GM18867 (cell line): ENCODE measurements around the gene TMPRSS6.

Source experiments
- ATAC-seq: cut with Tn5 transposase; IDR thresholded peaks from one replicate; pipeline ENCODE4 v1.9.1; 2021; ENCODE audit warnings: mild to moderate bottlenecking, moderate library complexity; ENCODE audit not compliant: unreplicated experiment

The TMPRSS6 gene

DNA sequence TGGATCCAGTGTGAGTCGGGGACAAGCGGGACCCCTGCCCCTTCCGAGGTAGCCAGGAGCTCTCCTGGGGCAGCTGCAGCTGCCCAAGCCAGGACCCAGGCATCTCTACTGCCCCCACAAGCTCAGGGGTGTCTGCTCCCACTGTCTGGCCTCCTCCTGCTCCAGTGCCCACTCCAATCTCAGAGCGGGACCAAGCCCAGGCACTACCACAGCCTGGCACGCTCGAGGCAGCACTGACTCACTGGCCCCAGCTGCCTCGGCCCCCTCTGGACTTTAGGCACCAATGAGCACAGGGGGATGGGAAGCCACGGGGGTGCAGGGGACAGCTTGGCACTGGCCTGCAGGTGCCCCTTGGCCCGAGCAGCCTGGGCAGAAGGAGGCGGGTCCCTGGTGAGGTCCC is 32.0 kb upstream of the TMPRSS6 start:
- ATAC-seq: no peak

DNA sequence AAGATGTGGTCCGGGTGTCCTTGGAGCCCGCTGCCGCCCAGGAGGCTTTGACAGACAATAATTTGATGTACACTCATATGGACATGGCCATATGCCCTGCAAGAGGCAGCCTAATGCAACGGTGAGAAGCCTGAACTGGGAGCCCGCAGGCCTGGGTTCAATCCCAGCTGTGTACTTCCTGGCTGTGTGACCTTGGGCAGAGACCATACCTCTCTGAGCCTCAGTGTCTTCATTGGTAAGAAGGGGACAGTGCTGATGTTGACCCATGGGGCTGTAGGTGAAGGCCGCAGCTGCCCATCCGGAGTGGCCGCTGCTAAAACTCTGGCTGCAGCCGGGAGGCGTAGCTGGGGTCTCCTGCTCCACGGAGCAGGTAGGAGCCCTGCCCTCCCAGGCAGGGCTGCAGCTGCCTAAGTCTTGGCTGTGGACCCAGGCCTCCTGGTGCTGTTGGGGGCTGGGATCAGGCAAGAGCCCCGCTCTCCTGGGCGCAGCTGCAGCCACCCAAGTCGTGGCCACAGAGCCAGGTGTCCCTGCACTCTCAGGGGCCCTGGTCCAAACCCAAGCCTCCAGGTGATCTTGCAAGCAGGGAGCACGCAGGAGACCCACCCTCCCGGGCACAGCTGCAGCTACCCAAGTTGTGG is 31.3 kb upstream of the TMPRSS6 start:
- no peak for ATAC-seq

DNA sequence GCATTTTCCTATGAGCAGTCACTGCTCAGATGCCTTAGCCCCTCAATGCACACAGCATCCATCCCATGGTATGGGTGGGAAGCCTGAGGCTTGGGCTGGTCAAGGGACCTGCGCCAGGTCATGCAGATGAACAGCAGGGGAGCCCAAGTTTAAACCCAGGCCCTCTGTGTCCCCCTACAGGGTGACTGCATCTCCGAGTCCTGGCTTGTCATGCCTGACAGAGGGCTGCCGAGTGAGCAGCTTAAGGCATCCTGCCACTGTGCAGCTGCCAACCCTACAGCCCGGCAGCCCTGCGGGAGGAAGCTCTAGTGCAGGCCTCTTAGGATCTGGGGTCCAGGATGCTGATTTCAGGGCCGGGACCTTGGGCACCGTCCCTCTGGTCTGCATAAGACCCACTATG is 30.2 kb upstream of the TMPRSS6 start:
- no peak for ATAC-seq

DNA sequence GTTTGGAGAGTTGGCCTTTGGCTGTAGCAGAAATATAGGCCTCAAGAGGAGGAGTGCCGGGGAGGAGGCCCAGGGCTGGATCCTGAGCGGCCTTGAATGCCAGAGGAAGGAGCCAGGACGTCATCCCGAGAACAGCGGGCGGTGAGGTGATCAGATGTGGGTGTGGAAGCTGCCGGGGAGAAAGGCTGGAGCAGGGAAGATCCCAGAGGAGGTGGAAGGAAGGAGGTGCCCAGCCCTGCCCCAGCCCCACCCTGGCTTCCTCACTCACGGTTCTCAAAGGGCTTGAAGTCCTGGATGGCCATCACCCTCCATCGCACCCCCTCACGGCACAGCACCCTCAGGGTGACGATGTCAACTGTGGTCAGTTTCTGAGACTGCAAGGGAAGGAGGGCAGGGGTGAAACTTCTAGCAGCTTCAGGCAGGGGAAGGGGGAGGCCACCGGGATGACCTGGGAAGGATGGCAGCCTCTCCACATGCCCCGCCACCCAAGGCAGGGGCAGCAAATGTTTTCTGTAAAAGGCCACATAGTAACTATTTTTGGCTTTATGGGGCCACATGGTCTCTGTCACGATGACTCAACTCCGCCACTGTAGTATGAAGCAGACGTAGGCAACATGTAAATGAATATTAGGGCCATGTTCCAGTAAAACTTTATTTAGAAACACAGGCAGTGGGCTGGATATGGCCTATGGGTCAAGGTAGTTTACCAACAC is 29.5 kb upstream of the TMPRSS6 start:
- ATAC-seq: no peak

DNA sequence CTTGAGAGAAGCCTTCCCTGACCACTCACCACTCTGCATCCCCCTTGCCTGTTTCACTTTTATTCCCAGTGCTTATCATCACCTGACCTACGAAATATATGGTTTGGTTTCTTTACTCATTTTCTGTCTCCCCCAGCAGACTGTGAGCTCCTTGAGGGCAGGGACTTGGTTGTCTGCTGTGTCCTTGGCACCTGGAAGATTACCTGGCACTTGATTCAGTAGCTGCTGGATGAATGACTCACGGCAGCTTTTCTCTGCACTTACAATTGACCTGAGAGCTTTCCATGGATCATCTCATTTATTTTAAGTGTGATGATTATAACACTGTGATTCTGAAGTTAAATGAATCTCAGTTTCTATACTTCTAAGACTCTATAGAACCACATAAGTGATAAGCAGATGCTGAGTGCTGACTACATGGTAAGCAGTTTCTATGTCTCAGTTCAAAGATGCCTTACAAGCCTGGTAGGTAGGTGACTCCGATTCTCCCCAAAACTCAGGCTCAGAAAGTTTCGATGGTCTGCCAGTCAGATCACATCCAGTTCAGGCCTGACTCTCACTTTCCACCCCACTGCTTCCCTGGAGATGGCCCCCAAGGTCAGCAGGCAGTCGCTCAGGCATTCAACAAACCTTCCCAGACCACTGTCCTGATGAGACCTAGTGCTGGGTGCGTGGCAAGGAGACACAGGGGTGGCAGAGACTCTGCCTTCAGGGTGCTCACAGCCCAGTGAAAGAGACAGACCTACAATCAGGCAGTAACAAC is 28.6 kb upstream of the TMPRSS6 start:
- no peak for ATAC-seq

DNA sequence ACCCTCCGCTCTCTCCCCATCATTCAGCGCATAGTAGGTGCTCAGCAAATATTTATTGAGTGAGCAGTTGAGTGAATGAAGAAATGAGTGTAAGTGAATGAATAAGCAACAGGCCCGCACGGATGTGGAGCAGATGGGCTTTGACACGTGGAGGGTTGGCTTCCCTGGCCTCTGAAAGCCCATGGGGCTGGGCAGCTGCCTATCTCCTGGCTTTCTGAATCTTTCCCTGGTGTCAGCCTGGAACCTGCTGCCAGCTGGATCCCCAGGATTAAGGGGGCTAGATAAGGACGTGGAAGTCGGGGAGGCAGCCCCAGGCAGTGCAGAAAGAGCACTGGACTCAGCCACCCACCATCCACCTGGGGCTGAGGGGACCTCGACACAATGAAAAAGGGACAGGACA is 27.6 kb upstream of the TMPRSS6 start:
- ATAC-seq: no peak

DNA sequence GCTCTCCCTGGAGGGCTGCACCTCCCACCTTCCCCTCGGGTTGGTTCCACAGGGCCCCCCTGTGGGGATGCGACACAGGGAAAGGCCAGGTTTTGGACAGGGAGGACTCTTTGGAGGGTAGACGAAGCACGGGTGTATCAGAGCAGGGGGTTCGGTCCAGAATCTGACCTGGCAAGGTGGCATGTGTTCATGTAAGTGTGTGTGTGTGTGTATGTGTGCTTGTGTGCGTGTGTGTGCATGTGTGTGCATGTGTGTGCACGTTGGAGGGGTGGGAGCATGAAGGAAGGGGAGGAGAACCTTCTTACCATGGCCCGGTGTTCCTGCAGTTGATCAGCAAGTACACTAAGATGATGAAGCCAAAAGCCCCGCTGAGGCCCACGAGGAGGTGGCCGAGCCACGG is 25.5 kb upstream of the TMPRSS6 start:
- ATAC-seq: no peak

DNA sequence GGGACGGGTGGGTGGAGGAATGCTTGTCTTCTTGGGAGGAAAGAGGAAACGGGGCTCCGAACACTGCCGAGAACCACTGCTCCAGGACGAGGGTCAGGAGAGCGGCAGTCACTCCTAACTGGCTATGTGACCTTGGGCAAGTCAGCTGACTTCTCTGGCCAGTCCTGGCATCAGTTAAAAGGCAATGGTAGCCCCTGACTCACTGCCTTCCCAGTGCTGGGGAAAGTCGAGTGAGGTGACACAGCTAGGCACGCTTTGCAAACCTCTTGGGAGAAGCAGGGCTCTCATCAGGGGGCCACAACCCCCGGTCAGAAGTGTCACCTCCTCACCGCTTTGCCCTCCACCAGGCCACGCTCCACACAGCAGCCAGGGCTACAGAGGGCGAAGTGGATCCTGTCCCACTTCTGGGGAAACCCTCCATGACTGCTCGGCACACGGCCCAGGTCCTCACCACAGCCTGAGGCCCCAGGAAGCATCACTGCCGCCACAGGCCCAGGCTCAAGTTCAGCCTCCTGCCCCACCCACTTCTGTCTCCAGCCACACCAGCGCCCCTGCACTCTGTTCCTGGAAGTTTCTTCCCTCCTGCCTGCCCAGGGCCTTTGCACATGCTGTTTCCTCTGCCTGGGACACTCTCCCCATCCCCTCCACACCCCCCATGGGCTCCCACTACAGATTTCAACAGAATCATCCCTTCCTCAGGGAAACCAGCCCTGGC is 23.9 kb upstream of the TMPRSS6 start:
- no peak for ATAC-seq

DNA sequence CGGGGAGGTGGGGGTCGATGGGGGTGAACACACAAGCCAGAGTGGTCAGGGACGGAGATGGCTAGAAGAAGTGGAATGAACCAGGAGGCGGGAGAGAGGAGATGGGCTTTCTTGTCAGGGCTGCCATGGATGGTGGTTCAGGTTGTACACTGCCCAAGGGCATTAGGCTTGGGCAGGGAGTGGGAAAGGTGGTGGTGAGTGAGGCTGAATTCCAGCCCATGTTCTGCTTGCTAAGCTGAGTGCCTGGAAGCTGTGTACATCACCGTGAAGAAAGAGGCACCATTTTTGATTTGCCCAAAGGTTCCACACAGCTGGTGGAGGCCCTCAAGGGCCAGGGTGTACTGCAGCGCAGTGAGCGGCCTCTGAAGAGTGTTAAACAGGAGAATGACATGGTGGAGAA is 23.3 kb upstream of the TMPRSS6 start:
- ATAC-seq: no peak

DNA sequence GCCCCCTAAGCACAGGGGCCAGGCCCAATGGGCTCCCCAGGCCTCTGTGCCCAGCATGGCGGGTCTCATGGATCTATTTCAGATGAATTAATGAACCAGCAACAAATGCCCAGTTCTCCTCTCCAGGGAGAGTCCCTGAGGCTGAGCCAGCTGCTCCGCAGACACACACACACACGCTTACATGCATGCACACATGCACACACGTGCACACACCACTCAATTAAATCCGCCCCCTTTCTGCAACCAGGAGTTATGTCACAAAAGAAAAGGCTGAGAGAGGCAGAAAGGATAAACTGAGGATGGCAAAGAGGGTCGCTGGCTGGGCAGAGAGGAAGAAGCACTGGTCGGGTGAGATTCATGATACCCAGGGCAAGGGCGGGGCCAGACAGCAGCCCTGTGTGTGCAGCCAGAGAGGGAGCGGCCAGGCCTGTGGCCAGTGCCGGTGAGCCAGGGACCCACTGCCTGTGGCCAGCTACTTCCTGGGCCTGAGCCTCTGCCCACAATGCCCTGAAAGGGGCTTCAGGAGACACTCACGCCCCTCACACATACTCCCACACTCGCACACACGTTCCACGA is 20.4 kb upstream of the TMPRSS6 start:
- no peak for ATAC-seq

DNA sequence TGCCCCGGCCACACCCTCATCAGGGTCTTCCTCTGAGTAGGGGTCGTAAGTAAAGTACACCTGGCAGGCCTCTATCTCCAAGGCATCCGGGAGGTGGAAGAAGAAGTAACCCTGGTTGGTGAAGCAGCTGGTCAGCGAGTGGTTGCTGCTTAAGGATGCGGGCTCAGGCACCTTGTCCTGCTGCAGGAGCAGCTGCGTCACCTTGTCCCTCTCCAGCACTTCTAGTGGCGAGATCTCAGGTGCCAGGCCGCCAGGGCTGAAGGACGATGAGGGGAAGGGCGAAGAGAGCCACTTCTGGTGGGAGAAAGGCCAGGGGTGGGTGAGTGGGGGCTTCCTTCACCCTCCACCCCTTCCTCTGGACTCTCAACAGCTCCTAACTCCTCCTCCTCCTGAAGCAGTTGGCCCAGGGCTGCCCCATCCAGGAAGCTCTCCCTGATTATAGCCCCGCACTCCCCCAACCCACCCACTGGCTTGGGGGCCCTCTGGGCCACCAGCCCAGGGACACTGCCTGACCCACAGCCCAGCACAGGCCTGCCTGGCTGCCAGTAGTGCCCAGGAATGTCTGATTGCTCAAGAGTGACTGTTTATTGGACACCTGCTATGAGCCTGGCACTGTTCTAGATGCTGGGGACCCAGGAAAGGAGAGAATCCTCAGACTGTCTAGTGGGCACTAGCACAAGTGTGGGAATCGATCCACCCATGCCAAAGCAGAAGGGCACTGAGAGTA is 19.2 kb upstream of the TMPRSS6 start:
- ATAC-seq: no peak

DNA sequence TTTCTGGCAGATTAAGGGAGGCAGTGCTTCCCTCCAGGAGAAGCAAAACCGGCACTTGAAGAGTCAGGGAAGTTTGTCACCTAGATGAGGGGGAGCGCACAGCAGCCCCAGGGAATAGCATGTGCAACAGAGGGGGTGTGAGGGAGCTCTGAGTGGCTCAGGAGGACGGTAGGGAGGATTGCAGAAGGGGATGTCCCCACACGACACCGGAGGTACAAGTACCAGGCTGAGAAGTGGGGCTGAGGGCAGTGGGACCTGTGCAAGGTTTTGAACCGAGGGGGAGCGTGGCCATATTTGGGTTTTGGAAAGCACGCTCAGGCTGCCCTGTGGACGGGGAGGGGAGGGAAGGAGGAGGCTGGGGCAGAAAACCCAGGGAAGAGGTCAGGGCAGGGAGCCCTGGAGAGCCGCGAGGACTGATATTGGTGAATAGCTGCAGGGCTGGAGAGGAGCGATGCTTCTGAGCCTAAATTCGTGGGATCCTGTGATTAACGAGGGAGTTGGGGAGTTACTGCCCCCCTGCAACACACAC is 17.9 kb upstream of the TMPRSS6 start:
- ATAC-seq: no peak

DNA sequence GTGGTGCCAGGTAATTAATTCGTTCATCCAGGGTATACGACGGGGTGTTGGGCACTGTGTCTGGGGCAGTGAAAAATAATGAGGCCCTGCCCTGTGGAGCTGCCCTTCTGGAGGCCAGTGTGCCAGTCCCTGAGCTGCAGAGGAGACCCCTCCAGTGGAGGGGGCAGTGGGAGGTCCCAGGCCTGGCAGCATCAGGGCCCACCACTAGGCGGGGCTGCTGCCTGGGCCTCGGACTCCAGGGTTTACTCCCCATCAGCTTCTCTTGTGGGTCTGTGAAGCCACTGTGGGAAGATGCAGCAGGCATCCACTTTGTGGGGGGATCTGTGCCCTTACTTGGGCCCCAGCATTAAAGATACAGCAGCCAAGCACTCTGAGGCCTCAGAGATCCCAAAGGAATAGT is 17.4 kb upstream of the TMPRSS6 start:
- no peak for ATAC-seq

DNA sequence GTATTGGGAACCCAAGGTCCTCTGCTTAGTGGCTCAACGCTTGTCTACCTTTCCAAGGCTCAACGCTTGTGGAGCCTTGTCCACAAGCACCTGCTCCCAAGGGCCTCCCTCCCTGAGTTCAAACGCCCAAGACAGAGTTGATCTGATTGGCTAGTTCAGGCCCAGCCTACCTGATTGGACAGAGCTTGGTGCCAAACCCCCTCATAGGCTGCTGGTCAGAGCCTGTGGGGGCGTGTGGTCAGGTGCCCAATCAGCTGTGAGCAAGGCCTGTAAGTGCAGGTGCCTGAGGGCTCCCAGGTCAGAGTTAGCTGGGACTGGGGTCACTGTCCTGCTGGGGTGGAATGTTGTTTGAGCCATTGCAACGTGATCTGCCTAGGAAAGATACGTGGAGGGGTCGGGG is 16.9 kb upstream of the TMPRSS6 start:
- ATAC-seq: no peak

DNA sequence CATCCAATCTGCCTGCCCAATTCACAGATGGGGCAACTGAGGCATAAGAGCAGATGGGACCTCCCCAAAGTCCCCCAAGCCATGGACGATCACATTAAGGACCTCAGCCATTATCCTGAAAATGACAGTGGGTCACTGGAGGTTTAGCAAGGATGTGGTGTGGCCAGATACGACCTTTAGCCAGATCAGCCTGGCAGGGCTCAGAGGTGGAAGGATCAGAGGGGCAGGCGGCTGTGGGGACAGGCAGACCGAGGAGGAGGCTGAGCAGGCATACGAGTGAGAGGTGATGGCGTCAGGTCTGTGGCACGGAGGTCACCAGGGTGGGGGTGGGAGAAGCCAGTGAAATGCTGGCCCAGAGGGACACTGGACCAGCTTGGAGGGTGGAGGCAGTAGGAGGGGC is 14.1 kb upstream of the TMPRSS6 start:
- no peak for ATAC-seq

DNA sequence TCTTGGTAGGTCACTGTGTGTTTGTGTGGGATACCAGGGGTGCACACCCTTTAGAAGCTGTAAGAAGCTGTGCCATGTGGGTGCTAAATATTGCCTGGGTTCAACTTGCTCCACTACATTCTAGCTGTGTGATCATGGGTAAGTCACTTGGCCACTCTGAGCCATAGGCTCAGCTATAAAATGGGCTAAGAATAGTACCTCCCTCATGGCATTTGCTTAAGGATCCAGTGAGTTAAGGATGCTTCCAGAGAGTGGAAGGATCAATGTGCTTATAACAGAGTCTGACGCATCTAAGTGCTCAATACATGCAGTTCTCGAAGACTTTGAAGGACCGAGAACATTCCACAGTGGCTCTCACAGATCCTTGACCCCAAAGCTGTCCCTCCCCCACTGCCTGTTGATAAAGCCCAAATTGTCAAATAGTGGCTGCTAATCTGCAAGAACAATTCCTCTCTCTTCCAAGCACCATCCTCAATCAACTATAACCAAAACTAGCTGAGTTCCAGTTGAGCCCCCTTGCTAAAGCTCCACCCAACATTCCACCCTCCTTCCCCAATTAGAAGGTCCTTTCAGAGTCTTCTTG is 13.2 kb upstream of the TMPRSS6 start:
- no peak for ATAC-seq

DNA sequence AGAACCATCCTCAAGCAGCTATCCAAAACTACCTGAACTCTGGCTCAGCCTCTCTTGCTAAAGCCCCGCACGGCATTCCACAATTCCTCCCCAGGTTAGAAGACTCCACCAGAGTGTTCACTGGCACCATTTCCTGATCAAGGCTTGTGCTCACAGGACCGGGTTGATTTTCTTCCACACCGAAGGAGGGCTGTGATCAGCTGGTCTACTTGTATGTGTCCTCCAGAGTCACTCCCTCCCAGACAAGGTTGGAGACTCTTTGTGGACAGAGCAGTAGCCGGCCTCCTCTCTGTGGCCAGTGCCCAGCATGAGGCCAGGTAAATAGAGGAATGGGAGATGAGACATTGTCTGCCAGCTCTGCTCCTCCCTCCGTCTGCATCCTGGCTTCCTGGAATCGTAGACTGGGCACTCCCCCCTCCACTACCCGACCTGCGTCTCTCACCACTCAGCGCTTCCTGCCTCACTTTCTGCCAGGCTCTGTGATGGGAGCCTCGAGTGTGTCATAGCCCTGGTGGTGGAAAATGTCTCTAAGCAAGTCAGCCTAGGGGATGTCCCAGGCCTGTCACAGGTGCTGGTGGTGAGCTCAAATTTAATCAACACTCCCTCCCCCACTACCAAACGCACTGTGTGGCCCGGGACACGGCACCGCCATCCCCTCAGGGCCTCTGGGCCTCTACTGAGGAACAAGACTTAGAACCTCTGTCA is 12.5 kb upstream of the TMPRSS6 start:
- peak; percentile 79 for ATAC-seq

DNA sequence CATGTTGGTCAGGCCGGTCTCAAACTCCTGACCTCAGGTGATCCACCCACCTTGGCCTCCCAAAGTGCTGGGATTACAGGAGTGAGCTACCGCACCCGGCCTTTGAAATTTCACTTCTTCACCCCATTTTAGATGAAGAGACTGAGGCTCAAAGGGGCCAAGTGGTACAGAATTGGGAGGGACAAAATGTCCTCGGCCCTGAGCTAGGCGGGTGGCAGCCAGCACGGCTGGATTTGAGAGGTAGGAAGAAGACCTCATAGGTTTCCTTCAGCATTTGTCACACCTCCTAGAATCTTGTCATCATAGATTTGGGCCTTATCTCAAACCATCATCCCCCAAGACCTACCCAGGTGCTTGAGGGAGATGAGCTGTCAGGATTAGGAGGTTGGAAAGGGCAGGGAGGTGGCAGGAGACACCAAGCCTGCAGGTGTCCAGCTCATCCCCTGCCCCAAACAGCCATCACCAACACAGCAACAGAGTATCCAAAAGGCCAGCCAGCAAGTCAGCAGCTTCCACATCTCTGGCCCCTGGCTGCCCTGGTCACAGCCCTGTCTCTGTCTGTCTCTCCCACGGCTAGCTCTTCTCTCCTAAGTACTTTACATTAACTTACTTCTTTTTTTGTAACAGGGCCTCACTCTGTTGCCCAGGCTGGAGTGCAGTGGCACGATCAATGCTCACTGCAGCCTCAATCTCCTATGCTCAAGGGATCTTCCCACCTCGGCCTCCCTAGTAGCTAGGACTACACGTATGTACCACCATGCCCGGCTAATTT is 11.2 kb upstream of the TMPRSS6 start:
- no peak for ATAC-seq

DNA sequence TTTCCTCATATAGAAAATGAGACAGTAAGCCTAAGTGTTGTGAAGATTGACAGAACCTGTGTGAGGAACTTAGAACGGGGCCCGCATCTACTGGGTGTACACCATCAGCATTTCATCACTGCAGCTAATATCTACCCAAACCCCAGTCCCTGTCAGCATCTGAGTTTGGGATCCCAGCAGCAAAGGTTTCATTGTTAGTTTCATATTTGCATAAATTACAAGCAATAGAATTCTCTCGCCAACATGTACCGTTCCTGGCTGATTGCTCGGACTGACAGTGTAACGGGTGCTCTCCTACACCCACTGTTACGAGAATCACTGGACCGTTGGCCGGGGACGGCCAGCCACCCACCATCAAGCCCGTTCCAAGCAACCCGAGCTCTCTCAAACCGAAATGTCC is 10.4 kb upstream of the TMPRSS6 start:
- no peak for ATAC-seq
